K562 (cell line): ENCODE measurements around the gene SLC25A10. TPM values are rescaled to one million over a fixed set of nuclear protein-coding genes. Genes with fewer than 3 reads are reported as not detected.

Source experiments
- ATAC-seq: fragments of 200-7000 bp; cut with Tn5 transposase; 3 replicates; pipeline ENCODE4 v1.9.1; 2020; ENCODE audit warnings: moderate library complexity
- BruUV-seq: library from RNA; stranded (reverse); fragments of 400-500 nt; replicated peaks from 2 replicates; lab custom pipeline; 2021; lab: Mats Ljungman, UMichigan
- CTCF ChIA-PET: fragments of 300-600 bp; formaldehyde crosslinking; extraction: SDS; loops from one replicate; lab custom pipeline; 2021; ENCODE audit warnings: low intra/inter-chr PET ratio; lab: Yijun Ruan, JAX
- POLR2A ChIA-PET: fragments of 300-600, 350-650 bp; sonication (Branson Sonifier 250); formaldehyde crosslinking; extraction: SDS; loops from one replicate; lab custom pipeline; 2021; ENCODE audit warnings: antibody characterized with exemption, inconsistent platforms; lab: Yijun Ruan, JAX
- DNase-seq, 4 experiments: peaks; one replicate each; pipeline versions ENCODE4 v3.0.0 to v3.0.0-alpha.2; 2011 to 2018; ENCODE audit warnings: low spot score in 3 of 4, mixed read lengths in 3 of 4; ENCODE audit errors: extremely low read depth in 1 of 4
- FAIRE-seq: peaks from 2 replicates; lab custom pipeline; 2011; peaks lifted over from hg19 to GRCh38; lab: Jason Lieb, UNC
- H2AFZ ChIP-seq: 2 replicates; pipeline ENCODE4 v1.6.0; 2011; ENCODE audit warnings: low read depth, low read length, control low read depth, inconsistent platforms
- H3K27ac ChIP-seq: fragments of 200-600 bp; 3 replicates; pipeline ENCODE4 v1.8.0; 2011; ENCODE audit warnings: low read depth, mild to moderate bottlenecking, control low read depth, inconsistent platforms, low read length, moderate library complexity, mixed read lengths; ENCODE audit errors: extremely low read depth
- H3K27me3 ChIP-seq, 2 experiments: fragments of 300-600 bp in 1 of 2; 2 replicates in 1 of 2; 3 replicates in 1 of 2; pipeline versions ENCODE4 v1.6.0 to v1.8.0; 2011; ENCODE audit warnings: inconsistent platforms in 2 of 2, low read length in 2 of 2, mild to moderate bottlenecking in 1 of 2, mixed read lengths in 1 of 2, moderate library complexity in 1 of 2; ENCODE audit not compliant: control insufficient read depth in 2 of 2, insufficient read depth in 2 of 2
- H3K36me3 ChIP-seq: fragments of 300-600 bp; 3 replicates; pipeline ENCODE4 v1.8.0; 2011; ENCODE audit warnings: mild to moderate bottlenecking, low read length, inconsistent platforms; ENCODE audit not compliant: control insufficient read depth, insufficient read depth
- H3K4me1 ChIP-seq, 2 experiments: fragments of 200-600 bp in 1 of 2; replicated peaks in 1 of 2; 2 replicates in 1 of 2; 3 replicates in 1 of 2; pipeline versions ENCODE4 v1.5.1 to v1.8.0; 2011; ENCODE audit warnings: inconsistent platforms in 2 of 2, low read length in 2 of 2, mild to moderate bottlenecking in 1 of 2, mixed read lengths in 1 of 2, moderate library complexity in 1 of 2; ENCODE audit not compliant: control insufficient read depth in 2 of 2, insufficient read depth in 2 of 2
- H3K4me2 ChIP-seq: 2 replicates; pipeline ENCODE4 v1.6.1; 2011; ENCODE audit warnings: low read length, control low read depth, inconsistent platforms, mixed read lengths; ENCODE audit not compliant: insufficient read depth
- H3K4me3 ChIP-seq: fragments of 200-600 bp; sonication (generic), shearing (Covaris generic); 2 replicates; pipeline ENCODE4 v1.5.1; 2016; ENCODE audit warnings: control low read depth, inconsistent platforms
- H3K79me2 ChIP-seq: fragments of 200-600 bp; 3 replicates; pipeline ENCODE4 v1.8.0; 2011; ENCODE audit warnings: low read length, inconsistent platforms; ENCODE audit not compliant: control insufficient read depth, insufficient read depth
- H3K9ac ChIP-seq, 2 experiments: 2 replicates each; pipeline versions ENCODE4 v1.6.0 to v1.6.1; 2011; ENCODE audit warnings: low read depth in 2 of 2, low read length in 2 of 2, control low read depth in 1 of 2, inconsistent platforms in 1 of 2, mild to moderate bottlenecking in 1 of 2, mixed read lengths in 1 of 2; ENCODE audit not compliant: insufficient read depth in 1 of 2
- H3K9me1 ChIP-seq: one replicate; pipeline ENCODE4 v1.6.0; 2011; ENCODE audit warnings: inconsistent platforms, mild to moderate bottlenecking, low read length, moderate library complexity; ENCODE audit not compliant: control insufficient read depth, insufficient read depth
- H3K9me3 ChIP-seq: replicated peaks from 2 replicates; pipeline ENCODE4 v1.5.1; 2011; ENCODE audit warnings: low read depth, low read length, inconsistent platforms; ENCODE audit not compliant: control insufficient read depth, insufficient read depth
- H4K20me1 ChIP-seq: replicated peaks from 2 replicates; pipeline ENCODE4 v1.6.1; 2011; ENCODE audit warnings: low read length, inconsistent platforms, mixed read lengths; ENCODE audit not compliant: control insufficient read depth, insufficient read depth
- CUX1 ChIP-seq: fragments of 200-800 bp; sonication (Bioruptor generic); IDR thresholded peaks from 2 replicates; pipeline ENCODE4 v1.6.1; 2016; ENCODE audit warnings: missing genetic modification characterization, missing compliant biosample characterization
- EWSR1 ChIP-seq: fragments of 450-650 bp; IDR thresholded peaks from 2 replicates; pipeline ENCODE4 v1.6.1; 2018; ENCODE audit warnings: borderline replicate concordance, mild to moderate bottlenecking, low read depth, moderate library complexity; ENCODE audit not compliant: partially characterized antibody
- FOSL1 ChIP-seq: fragments of 200-800 bp; sonication (Bioruptor generic); conservative IDR thresholded peaks from 2 replicates; pipeline ENCODE4 v1.6.1; 2016; ENCODE audit warnings: missing genetic modification characterization, missing compliant biosample characterization
- HDAC1 ChIP-seq, 2 experiments: fragments of 450-650 bp; IDR thresholded peaks; 2 replicates each; pipeline ENCODE4 v1.6.1; 2016 to 2017; ENCODE audit warnings: inconsistent platforms in 1 of 2, mild to moderate bottlenecking in 1 of 2, moderate library complexity in 1 of 2
- L3MBTL2 ChIP-seq: fragments of 450-650 bp; IDR thresholded peaks from 2 replicates; pipeline ENCODE4 v1.6.1; 2016; ENCODE audit warnings: mild to moderate bottlenecking, moderate library complexity
- PHF21A ChIP-seq: fragments of 450-650 bp; IDR thresholded peaks from 2 replicates; pipeline ENCODE4 v1.6.1; 2017; ENCODE audit warnings: low read depth, borderline replicate concordance
- POU5F1 ChIP-seq: fragments of 150-350 bp; IDR thresholded peaks from 2 replicates; pipeline ENCODE4 v1.6.1; 2014; ENCODE audit warnings: borderline replicate concordance, low read length, low read depth, mild to moderate bottlenecking; ENCODE audit not compliant: partially characterized antibody
- PTTG1 ChIP-seq: fragments of 450-650 bp; IDR thresholded peaks from 2 replicates; pipeline ENCODE4 v1.6.1; 2016; ENCODE audit warnings: low read depth, mild to moderate bottlenecking, missing genetic modification characterization, missing compliant biosample characterization
- RAD21 ChIP-seq, 2 experiments: fragments of 250-450 bp in 1 of 2; fragments of 450-650 bp in 1 of 2; sonication (Bioruptor Pico) in 1 of 2; formaldehyde crosslinking in 1 of 2; IDR thresholded peaks in 1 of 2; conservative IDR thresholded peaks in 1 of 2; 2 replicates each; pipeline versions ENCODE4 v1.4.0 to v1.8.0; 2020 to 2022; ENCODE audit warnings: mild to moderate bottlenecking in 2 of 2, moderate library complexity in 1 of 2
- RBM39 ChIP-seq: fragments of 200-400 bp; formaldehyde crosslinking; optimal IDR thresholded peaks from 2 replicates; pipeline ENCODE3; 2018; ENCODE audit warnings: low read depth, low read length
- SRSF1 ChIP-seq: fragments of 200-400 bp; formaldehyde crosslinking; IDR thresholded peaks from 2 replicates; pipeline ENCODE4 v1.6.1; 2017; ENCODE audit warnings: mild to moderate bottlenecking, low read depth, low read length, moderate library complexity
- ZNF143 ChIP-seq: sonication (generic); formaldehyde crosslinking; IDR thresholded peaks from 2 replicates; pipeline ENCODE4 v1.9.0; 2022; ENCODE audit warnings: mild to moderate bottlenecking, missing genetic modification reagents
- ZNF408 ChIP-seq: fragments of 250-450 bp; sonication (Bioruptor Pico); IDR thresholded peaks from 2 replicates; pipeline ENCODE4 v1.4.0; 2020; ENCODE audit warnings: low read depth, mild to moderate bottlenecking, moderate library complexity
- ZNF431 ChIP-seq: sonication (generic); formaldehyde crosslinking; IDR thresholded peaks from 2 replicates; pipeline ENCODE4 v1.8.0; 2022; ENCODE audit warnings: mild to moderate bottlenecking, missing genetic modification reagents
- ZNF444 ChIP-seq: fragments of 250-450 bp; sonication (Bioruptor Pico); IDR thresholded peaks from 2 replicates; pipeline ENCODE4 v1.4.0; 2020; ENCODE audit warnings: mild to moderate bottlenecking, moderate library complexity
- WGBS: fragments of 100-300 bp; shearing (Covaris generic); methylation state at CpG from one replicate; pipeline ENCODE4 v1.1.6; 2016; ENCODE audit warnings: low coverage, mixed read lengths; ENCODE audit not compliant: insufficient coverage; ENCODE audit errors: missing lambda C conversion rate; 5-methylcytosine and 5-hydroxymethylcytosine counted together
- in situ Hi-C: fragments of 300-500 bp; cut with MboI; formaldehyde crosslinking; loops from 4 replicates; pipeline ENCODE4 v1.15.0; 2018; ENCODE audit warnings: inconsistent platforms, mixed read lengths
- intact Hi-C: fragments of 100-400 bp; cut with micrococcal nuclease; formaldehyde crosslinking; loops from 2 replicates; pipeline ENCODE4 v1.14.2; 2022
- polyA plus RNA-seq, 8 experiments: library from polyadenylated mRNA; depleted of rRNA in 4 of 8; stranded (reverse) in 5 of 8; unstranded in 3 of 8; fragments of >200 nt; fragmentation: Nextera tagmentation in 2 of 8; fragmentation: Illumina TruSeq in 1 of 8; extraction: Ambion mirVana in 2 of 8; extraction: Trizol in 1 of 8; gene quantifications; 2 replicates each; pipeline versions ENCODE4 v1.2.1 to v1.2.3, GENCODE V29; 2011 to 2014; ENCODE audit warnings: inconsistent platforms in 1 of 8, missing spikeins in 1 of 8
- total RNA-seq, 7 experiments: library from RNA; depleted of rRNA in 6 of 7; stranded (reverse); fragments of >200 nt in 6 of 7; fragmentation: Illumina TruSeq in 2 of 7; extraction: Trizol in 2 of 7; gene quantifications; 2 replicates each; pipeline versions ENCODE4 v1.2.1 to v1.2.3, GENCODE V29; 2011 to 2021; ENCODE audit warnings: low replicate concordance in 1 of 7
- TF ChIP-seq, protein P1 (sequence below): fragments of 450-650 bp; formaldehyde crosslinking; IDR thresholded peaks from 2 replicates; pipeline ENCODE4 v1.4.0; 2022; ENCODE audit warnings: missing genetic modification characterization

Gene SLC25A10
- total and polyA plus RNA-seq, 9 of the 15 experiments (the other 6 are each of a cell fraction or from before 2014, with no cell fraction given), result 0.10 to 85.6 (median 34.3) TPM

- no TSS peak for BruUV-seq
- no peak for TF ChIP-seq CUX1 (CRISPR knock-in tag)
- TF ChIP-seq RAD21 (CRISPR knock-in tag; conservative IDR thresholded peaks at IDR 0.05 in 1 of 2, IDR thresholded peaks at IDR 0.05 in 1 of 2), result no peak
- no peak for TF ChIP-seq ZNF431 (CRISPR knock-in tag)
- TF ChIP-seq HDAC1 (IDR thresholded peaks at IDR 0.05), result no peak
- no peak for TF ChIP-seq POU5F1
- TF ChIP-seq ZNF408 (CRISPR knock-in tag), result no peak
- no peak for TF ChIP-seq EWSR1
- no peak for TF ChIP-seq SRSF1
- no peak for TF ChIP-seq ZNF143 (CRISPR knock-in tag)
- TF ChIP-seq RBM39, result no peak
- TF ChIP-seq, protein P1, sequence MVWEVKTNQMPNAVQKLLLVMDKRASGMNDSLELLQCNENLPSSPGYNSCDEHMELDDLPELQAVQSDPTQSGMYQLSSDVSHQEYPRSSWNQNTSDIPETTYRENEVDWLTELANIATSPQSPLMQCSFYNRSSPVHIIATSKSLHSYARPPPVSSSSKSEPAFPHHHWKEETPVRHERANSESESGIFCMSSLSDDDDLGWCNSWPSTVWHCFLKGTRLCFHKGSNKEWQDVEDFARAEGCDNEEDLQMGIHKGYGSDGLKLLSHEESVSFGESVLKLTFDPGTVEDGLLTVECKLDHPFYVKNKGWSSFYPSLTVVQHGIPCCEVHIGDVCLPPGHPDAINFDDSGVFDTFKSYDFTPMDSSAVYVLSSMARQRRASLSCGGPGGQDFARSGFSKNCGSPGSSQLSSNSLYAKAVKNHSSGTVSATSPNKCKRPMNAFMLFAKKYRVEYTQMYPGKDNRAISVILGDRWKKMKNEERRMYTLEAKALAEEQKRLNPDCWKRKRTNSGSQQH (CRISPR knock-in tag), result no peak
- TF ChIP-seq L3MBTL2, result no peak
- no peak for TF ChIP-seq ZNF444 (CRISPR knock-in tag)
- TF ChIP-seq FOSL1 (tag), result no peak
- TF ChIP-seq PTTG1 (tag), result no peak
- TF ChIP-seq PHF21A, result no peak
These were observed 6.4 kb upstream of the SLC25A10 start for GRCh38 chr17:81705518-81706231.

More at GRCh38 chr17:81705518-81706231, 6.4 kb upstream of the SLC25A10 start:
- peaks cover 68% of the 10 kb centered on the region for H3K36me3 ChIP-seq
- no peak overlapping the region for H3K4me2 ChIP-seq
- DNase-seq (no peak), ATAC-seq (no peak), FAIRE-seq (no peak)
- no peaks in the 10 kb centered on the region for H3K27me3 ChIP-seq
- peaks cover 13% of the 10 kb centered on the region for H4K20me1 ChIP-seq
- H3K9me3 ChIP-seq, result no peaks in the 10 kb centered on the region
- H2AFZ ChIP-seq, result no peak overlapping the region
- peaks cover 17 to 72% of the 10 kb centered on the region in 2 experiments; a peak in 4 of 5 replicates for H3K4me1 ChIP-seq
- H3K79me2 ChIP-seq, result peaks cover 58% of the 10 kb centered on the region
- H3K9me1 ChIP-seq, result peaks cover 2% of the 10 kb centered on the region
- peak overlapping the region in 1 of 2 experiments; percentile 7; a peak in 1 of 4 replicates for H3K9ac ChIP-seq
- POLR2A ChIA-PET, result interaction anchor here (4.7 kb wide), 1 partner anchor 7 kb away, joined by 54 read pairs; the partner anchor contains the start of gene SLC25A10
- WGBS, result 92% methylated on average over 25 of the region's 30 CpGs
- no peak overlapping the region for H3K4me3 ChIP-seq
- CTCF ChIA-PET, result no interaction called here
- peak overlapping the region; percentile 30; the same call in 1 of the 3 replicates for H3K27ac ChIP-seq
- in situ Hi-C loops (no loop called here), intact Hi-C loops (no loop called here)
